Embryonic facial prominence (tissue), 1 donor: ENCODE data around the gene CYSTM1.

ENCODE experiments used
- DNase-seq: peaks from one replicate; pipeline ENCODE4 v3.0.0-alpha.2; 2016; ENCODE audit errors: extremely low spot score

CYSTM1 gene

GRCh38 chr5:140236891-140237598 lies 62.1 kb downstream of the CYSTM1 start:
- no peak for DNase-seq

- DNase-seq = no peak
Measured at GRCh38 chr5:140238756-140239155, 63.8 kb downstream of the CYSTM1 start.

- no peak for DNase-seq
Measured at GRCh38 chr5:140239461-140239860, 64.5 kb downstream of the CYSTM1 start.

GRCh38 chr5:140239939-140240700 lies 65.1 kb downstream of the CYSTM1 start:
- no peak for DNase-seq

- peak; percentile 10 for DNase-seq
Measured at GRCh38 chr5:140240987-140241706, 66.2 kb downstream of the CYSTM1 start.

GRCh38 chr5:140242099-140242498 lies 67.1 kb downstream of the CYSTM1 start:
- no peak for DNase-seq

GRCh38 chr5:140242890-140243585 lies 68.0 kb downstream of the CYSTM1 start:
- no peak for DNase-seq

- DNase-seq = no peak
Measured at GRCh38 chr5:140243706-140244250, 68.8 kb downstream of the CYSTM1 start.

GRCh38 chr5:140244525-140245025 lies 69.6 kb downstream of the CYSTM1 start:
- DNase-seq = peak; percentile 25

- no peak for DNase-seq
Measured at GRCh38 chr5:140245341-140245740, 70.4 kb downstream of the CYSTM1 start.

- DNase-seq = no peak
Measured at GRCh38 chr5:140245926-140246325, 70.9 kb downstream of the CYSTM1 start.

- DNase-seq = no peak
Measured at GRCh38 chr5:140246378-140247122, 71.6 kb downstream of the CYSTM1 start.

GRCh38 chr5:140248414-140248813 lies 73.4 kb downstream of the CYSTM1 start:
- no peak for DNase-seq

GRCh38 chr5:140249536-140249935 lies 74.5 kb downstream of the CYSTM1 start:
- DNase-seq = no peak

GRCh38 chr5:140250386-140250785 lies 75.4 kb downstream of the CYSTM1 start:
- no peak for DNase-seq

- DNase-seq = no peak
Measured at GRCh38 chr5:140251527-140251973, 76.6 kb downstream of the CYSTM1 start.

GRCh38 chr5:140252470-140253126 lies 77.6 kb downstream of the CYSTM1 start:
- no peak for DNase-seq

- no peak for DNase-seq
Measured at GRCh38 chr5:140253985-140254384, 79.0 kb downstream of the CYSTM1 start.

- no peak for DNase-seq
Measured at GRCh38 chr5:140255460-140256157, 80.6 kb downstream of the CYSTM1 start.
